Esophagus (tissue), 2 donors: ENCODE data around the gene CYP3A7. TPM values are rescaled to one million over a fixed set of nuclear protein-coding genes. Genes with fewer than 3 reads are reported as not detected.
"Not testable (repeated sequence)": the region's sequence is repeated elsewhere in the genome, so short reads cannot be mapped to it uniquely, and the experiment has no call there.

ENCODE experiments used
- H3K27ac ChIP-seq, 2 donors: one replicate each; pipeline ENCODE4 v1.5.1; 2013; ENCODE audit warnings: low read depth in 2 of 2, mild to moderate bottlenecking in 2 of 2, inconsistent platforms in 1 of 2, low read length in 1 of 2, moderate library complexity in 1 of 2
- H3K27me3 ChIP-seq, 2 donors: one replicate each; pipeline ENCODE4 v1.6.1; 2013; ENCODE audit warnings: low read length in 2 of 2, control low read depth in 1 of 2, mild to moderate bottlenecking in 1 of 2; ENCODE audit not compliant: insufficient read depth in 2 of 2, control insufficient read depth in 1 of 2
- H3K36me3 ChIP-seq, 2 donors: one replicate each; pipeline ENCODE4 v1.6.1; 2013; ENCODE audit warnings: low read length in 1 of 2; ENCODE audit not compliant: control insufficient read depth in 2 of 2, insufficient read depth in 2 of 2
- H3K4me1 ChIP-seq, 2 donors: one replicate each; pipeline ENCODE4 v1.6.1; 2013; ENCODE audit warnings: low read length in 1 of 2; ENCODE audit not compliant: control insufficient read depth in 2 of 2, insufficient read depth in 2 of 2
- H3K4me3 ChIP-seq, 2 donors: one replicate each; pipeline ENCODE4 v1.5.1; 2013; ENCODE audit warnings: low read length in 2 of 2, mild to moderate bottlenecking in 2 of 2, low read depth in 1 of 2, moderate library complexity in 1 of 2
- H3K9me3 ChIP-seq, 2 donors: one replicate each; pipeline ENCODE4 v1.6.1; 2013; ENCODE audit warnings: mild to moderate bottlenecking in 2 of 2, low read depth in 1 of 2, low read length in 1 of 2, moderate library complexity in 1 of 2; ENCODE audit not compliant: control insufficient read depth in 2 of 2, insufficient read depth in 1 of 2
- WGBS, 2 donors: extraction: QIAGEN DNeasy Blood & Tissue Kit; methylation state at CpG; one replicate each; pipeline ENCODE4 v1.1.7; 2013; 5-methylcytosine and 5-hydroxymethylcytosine counted together
- polyA plus RNA-seq, 2 donors: library from polyadenylated mRNA; stranded (reverse); fragments of 200-250 nt; gene quantifications; one replicate each; pipeline ENCODE4 v1.2.3, GENCODE V29; 2013
- donor health status: healthy with polysubstance abuse.
- donor health status: Bipolar disorder and iron deficiency.

The CYP3A7 gene
- polyA plus RNA-seq, 2 donors: 0.02 TPM; not detected in 1

GRCh38 chr7:99713995-99714570 is 20.9 kb downstream of the CYP3A7 start:
- Histone ChIP-seq H3K36me3 (no peaks in the 10 kb centered on the region), H3K27me3 (no peaks in the 10 kb centered on the region), H3K4me1 (no peaks in the 10 kb centered on the region), H3K9me3 (no peaks in the 10 kb centered on the region), H3K4me3 (no peak overlapping the region), H3K27ac (no peak overlapping the region)
- 73 to 81% methylated on average over 3 of the region's 3 CpGs for WGBS, 2 donors

DNA sequence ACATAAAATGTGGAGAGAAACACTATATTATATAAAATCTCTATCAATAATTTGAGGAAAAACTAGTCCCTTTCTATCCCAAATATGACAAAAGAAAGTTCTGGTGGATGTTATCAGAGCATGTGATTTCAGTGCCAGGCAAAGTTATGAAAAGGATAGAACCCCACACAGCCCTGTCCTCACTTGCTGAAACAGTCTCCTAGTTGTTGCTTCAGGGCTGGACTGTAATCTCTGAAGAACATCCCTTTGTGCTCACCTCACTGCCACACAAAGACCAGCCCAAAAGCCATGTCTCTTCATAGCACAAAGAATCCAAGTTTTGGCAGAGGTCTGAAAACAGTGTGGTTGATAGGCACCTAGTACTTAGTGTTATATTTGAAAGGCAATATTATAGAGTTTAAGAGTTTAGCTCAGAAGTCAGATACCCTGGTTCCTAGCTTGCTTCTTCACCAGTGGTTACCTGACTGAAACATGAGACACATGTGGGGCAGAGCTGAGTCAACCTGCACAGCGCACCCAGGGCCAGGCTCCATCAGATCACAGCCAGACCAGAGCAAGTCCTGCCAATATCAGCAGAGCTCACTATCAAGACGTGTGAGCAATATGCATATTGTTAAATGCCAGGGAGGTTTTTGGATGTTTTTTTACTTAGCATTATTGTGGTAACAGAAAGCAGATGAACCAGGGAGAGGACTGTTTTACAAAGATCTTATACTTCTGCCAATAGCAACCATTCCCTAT is 25.0 kb downstream of the CYP3A7 start:
- no peaks in the 10 kb centered on the region for H3K36me3 ChIP-seq
- no peaks in the 10 kb centered on the region for H3K27me3 ChIP-seq
- no peaks in the 10 kb centered on the region for H3K9me3 ChIP-seq
- no peak overlapping the region for H3K4me3 ChIP-seq
- H3K4me1 ChIP-seq: no peaks in the 10 kb centered on the region
- WGBS, 2 donors: 61 to 63% methylated on average over 2 of the region's 2 CpGs
- H3K27ac ChIP-seq: no peak overlapping the region

- Histone ChIP-seq H3K9me3 (no peaks in the 10 kb centered on the region), H3K27me3 (no peaks in the 10 kb centered on the region), H3K36me3 (no peaks in the 10 kb centered on the region), H3K27ac (no peak overlapping the region), H3K4me3 (no peak overlapping the region), H3K4me1 (no peaks in the 10 kb centered on the region)
- 87 to 92% methylated on average over 2 of the region's 2 CpGs for WGBS, 2 donors
Observed at GRCh38 chr7:99709260-99709659, 25.7 kb downstream of the CYP3A7 start.

DNA sequence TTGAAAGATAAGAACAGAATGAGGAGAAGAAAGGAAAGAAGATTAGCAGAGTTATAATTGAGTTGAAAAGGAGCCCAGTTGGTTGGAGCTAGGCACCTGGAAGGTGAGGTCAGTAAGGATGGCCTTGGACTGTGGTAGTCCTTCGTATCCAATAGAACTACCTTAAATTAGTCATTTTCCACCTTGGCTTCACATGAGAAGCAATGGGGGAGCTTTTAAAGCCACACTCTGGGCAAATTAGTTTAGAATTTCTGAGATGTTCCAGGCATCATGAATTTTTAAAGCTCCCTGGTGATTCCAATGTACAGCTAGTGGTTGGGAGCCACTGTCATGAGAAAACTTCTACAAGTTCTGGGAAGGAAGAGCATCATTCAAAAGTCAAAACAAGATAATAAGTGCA is 27.9 kb downstream of the CYP3A7 start:
- Histone ChIP-seq H3K4me3 (no peak overlapping the region), H3K9me3 (no peaks in the 10 kb centered on the region), H3K36me3 (no peaks in the 10 kb centered on the region), H3K27me3 (no peaks in the 10 kb centered on the region), H3K27ac (no peak overlapping the region), H3K4me1 (no peaks in the 10 kb centered on the region)
- 54 to 68% methylated on average over 1 of the region's 1 CpG for WGBS, 2 donors

- Histone ChIP-seq H3K4me1 (peaks cover 0 to 3% of the 10 kb centered on the region in 2 donors), H3K4me3 (no peak overlapping the region), H3K27me3 (no peaks in the 10 kb centered on the region), H3K9me3 (no peaks in the 10 kb centered on the region), H3K27ac (no peak overlapping the region), H3K36me3 (no peaks in the 10 kb centered on the region)
- WGBS, 2 donors: 42 to 48% methylated on average over 5 of the region's 5 CpGs
Observed at GRCh38 chr7:99699946-99700345, 35.0 kb downstream of the CYP3A7 start.

DNA sequence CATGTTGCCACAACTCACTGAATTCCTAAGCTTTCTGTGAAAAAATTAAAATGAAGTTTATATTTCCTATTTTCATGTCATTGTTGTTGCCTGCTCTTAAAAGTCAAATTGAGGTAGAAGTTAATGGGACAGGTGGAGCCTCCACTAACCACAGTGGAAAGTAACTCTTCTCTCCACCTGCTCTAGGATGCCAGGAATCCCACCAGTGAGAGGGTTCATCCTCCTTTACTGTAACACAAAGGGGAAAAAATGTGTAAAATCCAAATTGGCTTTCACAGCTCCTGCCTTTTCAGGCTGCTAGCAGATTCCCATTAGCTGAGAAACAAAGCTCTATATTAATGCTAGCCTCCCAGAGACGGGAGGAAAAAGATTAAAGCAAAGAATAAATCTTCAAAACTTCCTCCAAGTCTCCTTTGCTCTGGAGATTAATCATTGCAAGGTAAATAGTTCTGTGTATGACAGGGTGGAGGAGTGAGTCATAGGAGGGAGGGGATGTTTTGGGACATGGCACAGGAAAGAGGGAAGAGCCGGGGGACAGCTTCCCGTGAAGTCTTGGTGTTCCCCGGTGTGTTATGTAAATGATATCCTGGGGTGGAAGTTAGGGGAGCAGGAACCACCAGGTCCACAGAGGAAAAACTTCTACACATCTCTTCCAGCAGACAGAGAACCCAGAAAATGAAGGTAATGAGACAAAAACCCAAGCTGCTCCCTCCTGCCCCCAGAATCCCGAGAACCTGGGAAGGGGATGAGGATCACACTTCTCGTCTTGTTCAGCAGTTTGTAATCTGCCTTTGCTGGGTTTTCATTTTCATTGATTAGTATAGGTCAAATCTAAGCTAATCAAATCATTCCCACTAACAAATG is 35.9 kb downstream of the CYP3A7 start:
- 20 to 28% methylated on average over 6 of the region's 6 CpGs for whole genome bisulfite sequencing, 2 donors
- not testable (repeated sequence) for H3K27me3 ChIP-seq, H3K36me3 ChIP-seq, H3K4me1 ChIP-seq, H3K9me3 ChIP-seq, H3K4me3 ChIP-seq
- H3K27ac ChIP-seq: peak overlapping the region; percentile 54 to 55

DNA sequence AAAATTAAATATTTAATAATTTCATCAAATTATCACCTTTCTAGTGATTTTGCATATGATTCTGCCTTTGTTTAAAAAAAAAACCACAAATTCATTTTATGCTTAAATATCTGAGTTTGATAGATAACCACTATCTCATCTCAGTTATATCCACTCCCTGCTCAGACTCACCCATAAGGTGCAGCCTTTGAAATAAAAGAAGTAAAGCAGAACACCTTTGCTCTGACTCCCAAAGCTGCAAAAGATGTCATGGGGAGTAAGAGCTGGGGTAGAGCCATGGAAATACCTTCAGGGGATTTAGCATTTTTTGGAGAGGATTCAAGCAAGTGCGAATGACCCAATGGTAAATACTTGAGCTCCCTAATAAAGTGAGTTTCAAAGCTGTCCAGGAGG is 40.1 kb downstream of the CYP3A7 start:
- Histone ChIP-seq H3K4me1 (peaks cover 0 to 3% of the 10 kb centered on the region in 2 donors), H3K4me3 (no peak overlapping the region), H3K27ac (no peak overlapping the region), H3K36me3 (no peaks in the 10 kb centered on the region), H3K9me3 (no peaks in the 10 kb centered on the region), H3K27me3 (no peaks in the 10 kb centered on the region)
- WGBS, 2 donors: 69 to 73% methylated on average over 1 of the region's 1 CpG

DNA sequence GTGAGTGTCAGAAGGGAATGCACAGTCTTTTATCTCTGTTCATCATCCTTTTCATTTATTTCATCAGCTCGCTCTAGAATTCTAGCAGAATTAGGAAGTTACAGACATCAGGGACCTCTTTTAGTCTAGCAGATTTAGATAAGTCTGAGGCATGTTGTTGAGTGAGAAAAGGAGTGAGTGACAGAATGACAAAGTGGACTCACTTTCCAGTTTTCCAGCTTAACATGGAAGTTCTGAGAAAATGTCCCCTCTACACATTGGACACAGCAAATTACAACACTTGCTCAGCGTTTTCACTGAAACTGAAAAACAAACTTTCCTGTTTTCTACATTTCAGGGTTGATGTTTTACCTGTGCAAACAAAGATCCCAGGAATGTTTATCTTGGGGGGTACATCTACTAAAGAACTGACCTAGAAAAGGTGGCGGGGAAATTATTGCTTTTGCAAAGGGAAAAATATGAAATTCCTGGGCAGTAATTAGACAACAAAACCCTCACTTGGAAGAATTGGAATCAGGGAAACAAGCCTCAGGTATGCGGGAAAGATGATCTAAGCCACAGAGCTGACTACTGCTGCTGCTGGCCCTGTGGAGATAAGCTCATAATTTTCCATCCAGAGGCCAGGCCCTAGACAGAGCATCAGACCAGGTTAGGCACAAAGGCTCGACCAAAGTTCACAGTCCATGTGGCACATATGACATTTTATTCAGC is 40.6 kb downstream of the CYP3A7 start:
- Histone ChIP-seq H3K9me3 (no peaks in the 10 kb centered on the region), H3K27ac (no peak overlapping the region), H3K4me1 (peaks cover 0 to 3% of the 10 kb centered on the region in 2 donors), H3K27me3 (no peaks in the 10 kb centered on the region), H3K4me3 (no peak overlapping the region), H3K36me3 (no peaks in the 10 kb centered on the region)
- 68 to 89% methylated on average over 5 of the region's 5 CpGs for WGBS, 2 donors

GRCh38 chr7:99693427-99694200 is 41.4 kb downstream of the CYP3A7 start:
- H3K4me1 ChIP-seq: peaks cover 0 to 3% of the 10 kb centered on the region in 2 donors
- H3K36me3 ChIP-seq: no peaks in the 10 kb centered on the region
- no peak overlapping the region for H3K27ac ChIP-seq
- H3K9me3 ChIP-seq: no peaks in the 10 kb centered on the region
- H3K4me3 ChIP-seq: no peak overlapping the region
- WGBS, 2 donors: 30 to 37% methylated on average over 9 of the region's 9 CpGs
- H3K27me3 ChIP-seq: no peaks in the 10 kb centered on the region
